ENCODE results near the gene SORBS1.

DNA sequence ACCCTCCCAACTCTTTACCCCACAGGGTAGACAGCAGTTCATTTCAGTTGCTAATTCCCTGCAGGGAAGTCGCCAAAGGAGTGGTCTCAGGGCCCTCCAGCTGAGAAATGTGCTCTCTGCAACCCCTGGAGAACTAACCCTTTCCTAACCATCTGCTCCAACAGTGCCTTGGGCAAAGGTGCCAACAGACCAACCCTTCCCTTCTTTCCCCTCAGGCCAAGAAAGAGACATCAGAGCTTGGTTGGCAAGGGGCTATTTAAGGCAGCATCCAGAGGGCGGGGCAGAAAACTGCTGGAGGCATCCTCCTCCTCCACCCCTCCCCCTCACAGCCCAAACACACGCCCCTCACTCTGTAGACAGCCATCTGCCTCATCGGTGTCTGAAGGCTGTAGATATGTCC, 1.7 kb downstream of the SORBS1 start:
- TF ChIP-seq, protein P1, sequence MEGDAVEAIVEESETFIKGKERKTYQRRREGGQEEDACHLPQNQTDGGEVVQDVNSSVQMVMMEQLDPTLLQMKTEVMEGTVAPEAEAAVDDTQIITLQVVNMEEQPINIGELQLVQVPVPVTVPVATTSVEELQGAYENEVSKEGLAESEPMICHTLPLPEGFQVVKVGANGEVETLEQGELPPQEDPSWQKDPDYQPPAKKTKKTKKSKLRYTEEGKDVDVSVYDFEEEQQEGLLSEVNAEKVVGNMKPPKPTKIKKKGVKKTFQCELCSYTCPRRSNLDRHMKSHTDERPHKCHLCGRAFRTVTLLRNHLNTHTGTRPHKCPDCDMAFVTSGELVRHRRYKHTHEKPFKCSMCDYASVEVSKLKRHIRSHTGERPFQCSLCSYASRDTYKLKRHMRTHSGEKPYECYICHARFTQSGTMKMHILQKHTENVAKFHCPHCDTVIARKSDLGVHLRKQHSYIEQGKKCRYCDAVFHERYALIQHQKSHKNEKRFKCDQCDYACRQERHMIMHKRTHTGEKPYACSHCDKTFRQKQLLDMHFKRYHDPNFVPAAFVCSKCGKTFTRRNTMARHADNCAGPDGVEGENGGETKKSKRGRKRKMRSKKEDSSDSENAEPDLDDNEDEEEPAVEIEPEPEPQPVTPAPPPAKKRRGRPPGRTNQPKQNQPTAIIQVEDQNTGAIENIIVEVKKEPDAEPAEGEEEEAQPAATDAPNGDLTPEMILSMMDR (conservative IDR thresholded peaks at IDR 0.05), result no peak
- no peak for TF ChIP-seq ZFX (IDR thresholded peaks at IDR 0.05)

All from C4-2B (cell line).